OCI-LY1 (cell line): ENCODE measurements around the gene PLEKHA8.

Experiments
- H2AFZ ChIP-seq: fragments of 200-600 bp; sonication (generic), shearing (Covaris generic); 2 replicates; pipeline ENCODE4 v1.6.0; 2014; ENCODE audit warnings: antibody characterized with exemption, mild to moderate bottlenecking, low read length
- H3F3A ChIP-seq: fragments of 200-600 bp; sonication (generic), shearing (Covaris generic); 2 replicates; pipeline ENCODE4 v1.6.0; 2014; ENCODE audit warnings: mild to moderate bottlenecking, antibody characterized with exemption, low read length, moderate library complexity; ENCODE audit not compliant: insufficient read depth
- H3K27ac ChIP-seq: fragments of 200-600 bp; sonication (generic); 2 replicates; pipeline ENCODE4 v1.5.1; 2014; ENCODE audit warnings: low read length, mixed run types, mild to moderate bottlenecking, low read depth; ENCODE audit not compliant: poor library complexity, severe bottlenecking
- H3K27me3 ChIP-seq: fragments of 200-600 bp; sonication (generic); 2 replicates; pipeline ENCODE4 v1.6.0; 2014; ENCODE audit warnings: antibody characterized with exemption, mild to moderate bottlenecking, low read length, moderate library complexity; ENCODE audit not compliant: insufficient read depth
- H3K36me3 ChIP-seq: fragments of 200-600 bp; sonication (generic); 2 replicates; pipeline ENCODE4 v1.6.1; 2014; ENCODE audit warnings: mild to moderate bottlenecking, antibody characterized with exemption, low read length, moderate library complexity, mixed read lengths; ENCODE audit not compliant: insufficient read depth
- H3K4me1 ChIP-seq: fragments of 200-600 bp; sonication (generic); 2 replicates; pipeline ENCODE4 v1.5.1; 2014; ENCODE audit warnings: mild to moderate bottlenecking, low read length, moderate library complexity; ENCODE audit not compliant: insufficient read depth, severe bottlenecking
- H3K4me2 ChIP-seq: fragments of 200-600 bp; sonication (generic), shearing (Covaris generic); 2 replicates; pipeline ENCODE4 v1.6.1; 2014; ENCODE audit warnings: low read length
- H3K4me3 ChIP-seq: fragments of 200-600 bp; sonication (generic); 2 replicates; pipeline ENCODE4 v1.5.1; 2014; ENCODE audit warnings: low read length, low read depth, mild to moderate bottlenecking, mixed read lengths; ENCODE audit not compliant: poor library complexity, severe bottlenecking
- H3K79me2 ChIP-seq: fragments of 200-600 bp; shearing (Covaris generic); 2 replicates; pipeline ENCODE4 v1.6.1; 2016; ENCODE audit warnings: mixed run types, low read length, mixed read lengths; ENCODE audit not compliant: insufficient read depth
- H3K9ac ChIP-seq: fragments of 200-600 bp; sonication (generic), shearing (Covaris generic); 2 replicates; pipeline ENCODE4 v1.6.1; 2014; ENCODE audit warnings: mild to moderate bottlenecking, low read length, mixed read lengths
- H3K9me2 ChIP-seq: fragments of 200-600 bp; sonication (generic), shearing (Covaris generic); 2 replicates; pipeline ENCODE4 v1.6.1; 2014; ENCODE audit warnings: low read depth, mild to moderate bottlenecking, low read length, mixed read lengths
- H3K9me3 ChIP-seq: fragments of 200-600 bp; shearing (Covaris generic); 2 replicates; pipeline ENCODE4 v1.6.1; 2014; ENCODE audit warnings: low read length, mixed read lengths
- H4K20me1 ChIP-seq: fragments of 200-600 bp; sonication (generic), shearing (Covaris generic); 2 replicates; pipeline ENCODE4 v1.6.0; 2016; ENCODE audit warnings: mild to moderate bottlenecking, low read length; ENCODE audit not compliant: insufficient read depth
- CTCF ChIP-seq: fragments of 200-600 bp; sonication (generic), shearing (Covaris generic); IDR thresholded peaks from 2 replicates; pipeline ENCODE4 v1.5.1; 2017; ENCODE audit warnings: mild to moderate bottlenecking, antibody characterized with exemption, low read length, moderate library complexity, mixed read lengths
- EZH2 ChIP-seq: fragments of 200-600 bp; sonication (generic), shearing (Covaris generic); IDR thresholded peaks from 2 replicates; pipeline ENCODE4 v1.8.0; 2017; ENCODE audit warnings: borderline replicate concordance, mixed run types, mild to moderate bottlenecking, antibody characterized with exemption, low read length, moderate library complexity, mixed read lengths

PLEKHA8 gene

GRCh38 chr7:30173058-30173897 is 145.1 kb downstream of the PLEKHA8 start:
- Histone ChIP-seq H3K4me3 (no peak overlapping the region), H3K9ac (no peak overlapping the region), H3K4me1 (peaks cover 60% of the 10 kb centered on the region), H3K9me2 (no peaks in the 10 kb centered on the region), H3K27me3 (no peaks in the 10 kb centered on the region), H3K4me2 (no peak overlapping the region), H3K36me3 (no peaks in the 10 kb centered on the region), H3F3A (no peaks in the 10 kb centered on the region), H3K9me3 (no peaks in the 10 kb centered on the region), H2AFZ (no peak overlapping the region), H3K27ac (no peak overlapping the region), H4K20me1 (no peaks in the 10 kb centered on the region), H3K79me2 (no peaks in the 10 kb centered on the region)
- TF ChIP-seq EZH2 (no peak), CTCF (peak; percentile 50)

DNA sequence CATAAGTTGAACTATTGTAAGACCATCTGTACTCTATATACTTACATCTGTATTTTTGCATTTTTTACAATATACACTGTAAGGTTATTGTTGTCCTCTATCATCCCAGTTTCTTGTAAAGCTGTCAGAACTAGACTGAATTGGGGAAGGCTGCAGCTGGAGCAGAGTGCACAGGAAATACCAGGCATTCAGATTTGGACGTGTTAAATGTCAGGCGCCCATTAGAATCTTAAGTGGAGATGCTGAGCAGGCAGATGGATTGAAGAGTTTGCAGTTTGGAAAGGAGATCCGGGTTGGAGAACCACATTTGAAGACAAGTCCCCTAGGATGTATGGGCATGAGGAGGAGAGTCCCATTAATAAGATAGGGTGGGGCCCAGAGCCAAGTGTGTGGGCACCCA is 147.0 kb downstream of the PLEKHA8 start:
- Histone ChIP-seq H3K36me3 (no peaks in the 10 kb centered on the region), H3K9me2 (no peaks in the 10 kb centered on the region), H3K27me3 (no peaks in the 10 kb centered on the region), H2AFZ (no peak overlapping the region), H4K20me1 (no peaks in the 10 kb centered on the region), H3K9ac (no peak overlapping the region), H3K4me3 (no peak overlapping the region), H3K9me3 (no peaks in the 10 kb centered on the region), H3K27ac (no peak overlapping the region), H3K4me2 (no peak overlapping the region), H3F3A (no peaks in the 10 kb centered on the region), H3K79me2 (no peaks in the 10 kb centered on the region), H3K4me1 (peaks cover 73% of the 10 kb centered on the region)
- TF ChIP-seq CTCF, result no peak
- no peak for TF ChIP-seq EZH2

GRCh38 chr7:30175636-30176147 is 147.5 kb downstream of the PLEKHA8 start:
- H3K36me3 ChIP-seq, result no peaks in the 10 kb centered on the region
- no peaks in the 10 kb centered on the region for H3K27me3 ChIP-seq
- TF ChIP-seq CTCF (no peak), EZH2 (no peak)
- no peak overlapping the region for H2AFZ ChIP-seq
- no peaks in the 10 kb centered on the region for H3K79me2 ChIP-seq
- H3K27ac ChIP-seq, result peak overlapping the region; percentile 31
- no peak overlapping the region; the same call in 1 of the 2 replicates for H3K4me2 ChIP-seq
- no peaks in the 10 kb centered on the region for H3K9me2 ChIP-seq
- no peaks in the 10 kb centered on the region for H4K20me1 ChIP-seq
- H3K4me1 ChIP-seq, result peaks cover 69% of the 10 kb centered on the region
- H3K9ac ChIP-seq, result no peak overlapping the region
- H3F3A ChIP-seq, result no peaks in the 10 kb centered on the region
- no peaks in the 10 kb centered on the region for H3K9me3 ChIP-seq
- no peak overlapping the region for H3K4me3 ChIP-seq
